G401 (cell line): ENCODE measurements around the gene OR2Z1. TPM values are rescaled to one million over a fixed set of nuclear protein-coding genes. Genes with fewer than 3 reads are reported as not detected.
"Not testable (repeated sequence)": the region's sequence is repeated elsewhere in the genome, so short reads cannot be mapped to it uniquely, and the experiment has no call there.

ENCODE experiments used
- DNase-seq: peaks from one replicate; pipeline ENCODE4 v3.0.0-alpha.2; 2015; ENCODE audit warnings: low spot score
- in situ Hi-C: cut with HindIII; loops from 2 replicates; pipeline ENCODE4 v1.10.0; 2016; ENCODE audit warnings: low sequenced_read_pairs, mixed read lengths
- total RNA-seq: library from RNA; depleted of rRNA; stranded (reverse); fragments of >200 nt; shearing (Covaris generic); gene quantifications from 2 replicates; pipeline ENCODE4 v1.2.3, GENCODE V29; 2014; rRNA removed

The OR2Z1 gene
- total RNA-seq, 1 experiment from 2014 or later = not detected

DNA sequence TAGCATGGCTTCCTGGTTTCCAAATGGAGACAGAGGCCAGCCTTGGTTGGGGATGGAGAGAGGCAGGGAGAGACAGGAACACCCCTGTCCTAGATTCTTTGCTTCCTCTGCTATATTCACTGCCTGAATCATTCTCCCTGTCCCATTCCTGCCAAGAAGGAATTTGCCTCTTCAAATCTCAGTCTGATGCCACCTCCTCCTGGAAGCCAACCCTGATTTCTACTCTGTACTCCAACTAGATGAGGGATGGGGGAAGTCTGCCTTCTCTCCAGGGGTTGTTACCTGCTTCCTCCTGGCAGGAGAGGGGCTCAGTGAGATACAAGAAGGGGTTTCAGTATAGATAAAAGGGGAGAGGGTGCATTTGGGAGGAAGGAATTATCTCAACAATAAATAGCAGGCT is 21.5 kb upstream of the OR2Z1 start:
- no peak for DNase-seq
- in situ Hi-C loops = no loop called here

GRCh38 chr19:8700956-8701355 is 20.5 kb upstream of the OR2Z1 start:
- in situ Hi-C loops = no loop called here
- DNase-seq = no peak

DNA sequence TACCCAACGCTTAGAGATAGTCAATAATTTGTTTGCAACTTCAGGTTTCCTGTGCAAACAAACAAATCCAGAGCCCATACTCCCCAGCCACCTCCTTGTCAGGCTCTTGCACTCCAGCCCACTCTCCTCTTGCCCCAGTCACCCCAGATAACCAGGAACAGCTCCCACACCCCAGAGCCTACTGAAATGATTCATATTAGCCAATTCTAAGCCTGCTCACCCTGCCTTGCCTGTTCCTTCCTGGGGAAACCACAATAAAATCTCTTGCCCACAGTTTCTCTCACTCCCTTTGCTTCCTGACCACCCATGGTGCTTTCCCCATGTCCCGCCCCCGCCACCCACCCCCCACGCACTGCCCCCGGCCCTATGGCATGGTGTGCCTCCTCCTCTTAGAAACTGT is 19.1 kb upstream of the OR2Z1 start:
- in situ Hi-C loops = no loop called here
- DNase-seq = no peak

DNA sequence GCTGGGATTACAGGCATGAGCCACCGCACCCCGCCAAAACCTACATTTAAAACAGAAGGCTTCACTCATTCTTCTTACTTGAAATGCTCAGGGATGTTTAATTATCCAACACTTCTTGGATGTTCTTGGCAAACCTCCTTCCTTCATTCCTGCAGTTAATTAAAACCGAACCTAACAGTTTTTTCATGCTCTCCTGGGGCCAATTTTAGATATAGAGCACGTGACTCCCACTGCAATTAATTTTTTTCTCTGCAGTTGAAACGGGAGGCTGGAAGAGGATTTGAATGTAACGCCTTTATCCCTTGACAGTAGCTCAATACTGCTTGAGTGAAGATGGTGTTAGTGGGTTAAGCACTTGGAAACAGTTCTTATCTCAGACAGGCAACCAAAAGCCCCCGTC is 18.2 kb upstream of the OR2Z1 start:
- no peak for DNase-seq
- in situ Hi-C loops = no loop called here

GRCh38 chr19:8705304-8705703 is 16.1 kb upstream of the OR2Z1 start:
- in situ Hi-C loops, DNase-seq: not testable (repeated sequence)

DNA sequence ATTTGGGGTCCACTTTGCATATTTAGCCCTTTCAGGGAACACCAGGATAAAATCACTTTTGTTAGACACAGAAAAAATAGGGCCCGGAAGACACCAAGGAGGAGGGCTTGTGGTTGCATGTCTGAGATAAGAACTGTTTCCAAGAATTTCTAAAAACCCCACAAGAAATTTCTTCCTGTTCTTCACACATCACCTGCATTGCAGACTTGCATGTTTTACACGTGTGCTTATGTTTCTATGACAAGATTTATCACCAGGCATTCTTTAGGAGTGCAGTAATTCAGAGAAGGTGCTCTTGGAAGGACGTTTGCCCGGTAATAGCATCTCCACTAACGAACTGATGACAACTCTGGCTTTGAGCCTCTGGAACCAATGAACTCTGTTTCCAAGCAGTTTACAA is 15.7 kb upstream of the OR2Z1 start:
- DNase-seq = no peak
- in situ Hi-C loops = no loop called here

DNA sequence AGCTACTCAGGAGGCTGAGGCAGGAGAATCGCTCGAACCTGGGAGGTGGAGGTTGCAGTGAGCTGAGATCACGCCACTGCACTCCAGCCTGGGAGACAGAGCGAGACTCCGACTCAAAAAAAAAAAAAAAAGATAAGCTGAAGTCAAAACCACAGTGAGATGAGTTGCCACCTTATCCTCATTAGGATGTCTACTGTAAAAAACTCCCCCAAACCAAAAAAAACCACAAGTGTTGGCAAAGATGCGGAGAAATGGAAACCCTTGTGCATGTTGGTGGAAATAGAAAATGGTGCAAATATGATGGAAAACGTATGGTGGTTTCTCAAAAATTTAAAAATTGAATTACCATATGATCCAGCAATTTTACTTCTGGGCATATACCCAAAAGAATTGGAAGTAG is 11.1 kb upstream of the OR2Z1 start:
- DNase-seq, in situ Hi-C loops: not testable (repeated sequence)

DNA sequence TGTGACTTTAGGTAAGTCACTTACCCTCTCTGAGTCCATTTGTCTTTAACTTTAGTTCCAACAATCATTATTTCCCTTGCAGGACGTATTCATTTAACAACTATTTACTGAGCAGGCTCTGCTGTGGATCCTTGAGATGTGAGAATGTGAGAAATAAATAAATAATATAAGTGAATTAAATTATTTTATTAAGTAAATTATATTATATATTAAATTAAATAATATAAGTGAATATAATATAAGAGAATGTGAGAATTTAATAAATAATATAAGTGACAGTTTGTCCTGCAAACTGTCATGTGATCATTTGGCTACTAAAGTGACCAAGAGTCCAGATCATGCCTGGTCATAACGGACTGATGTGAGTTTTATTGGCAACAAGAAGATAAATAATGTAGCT is 598 bp downstream of the OR2Z1 start:
- no peak for DNase-seq
- in situ Hi-C loops = no loop called here

DNA sequence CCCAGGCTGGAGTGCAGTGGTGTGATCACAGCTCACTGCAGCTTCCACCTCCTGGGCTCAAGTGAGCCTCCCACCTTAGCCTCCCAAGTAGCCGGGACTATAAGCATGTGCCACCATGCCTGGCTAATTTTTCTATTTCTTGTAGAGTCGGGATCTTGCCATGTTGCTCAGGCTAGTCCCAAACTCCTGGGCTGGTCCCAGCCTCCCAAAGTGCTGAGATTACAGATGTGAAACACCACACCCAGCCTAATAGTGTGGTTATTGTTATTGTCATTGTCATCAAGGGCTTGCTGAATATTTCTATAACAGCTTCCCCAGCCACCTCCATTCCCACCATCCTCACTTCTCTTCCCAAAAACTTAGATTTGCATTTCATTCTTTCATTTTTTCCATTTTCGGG is 2.8 kb downstream of the OR2Z1 start:
- in situ Hi-C loops = no loop called here
- DNase-seq = no peak

GRCh38 chr19:8731428-8732169 is 10.2 kb downstream of the OR2Z1 start:
- in situ Hi-C loops = no loop called here
- no peak for DNase-seq

GRCh38 chr19:8738377-8738776 is 16.9 kb downstream of the OR2Z1 start:
- in situ Hi-C loops = no loop called here

GRCh38 chr19:8739291-8740065 is 18.0 kb downstream of the OR2Z1 start:
- in situ Hi-C loops, DNase-seq: not testable (repeated sequence)

More at GRCh38 chr19:8738377-8738776, 16.9 kb downstream of the OR2Z1 start:
- DNase-seq = no peak

DNA sequence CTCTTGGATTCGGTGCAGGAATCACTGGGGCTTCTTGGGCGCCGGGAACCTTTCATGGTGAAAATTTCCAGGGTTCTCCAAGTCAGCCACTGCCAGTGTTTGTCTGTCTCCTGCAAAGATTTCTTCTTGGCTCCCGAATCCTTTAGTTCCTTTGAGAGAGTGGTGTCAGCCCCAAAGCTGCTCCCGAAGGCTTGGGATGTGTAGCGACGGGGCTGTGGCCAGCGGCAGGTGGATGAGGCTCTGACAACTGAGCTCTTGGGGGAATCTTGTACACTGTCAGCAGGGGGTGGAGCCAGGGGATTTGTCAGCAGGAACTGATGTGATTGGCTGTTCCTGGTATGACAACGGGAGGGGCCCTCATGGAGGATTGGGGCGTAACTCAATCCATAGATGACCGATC is 45.8 kb downstream of the OR2Z1 start:
- in situ Hi-C loops, DNase-seq: not testable (repeated sequence)

DNA sequence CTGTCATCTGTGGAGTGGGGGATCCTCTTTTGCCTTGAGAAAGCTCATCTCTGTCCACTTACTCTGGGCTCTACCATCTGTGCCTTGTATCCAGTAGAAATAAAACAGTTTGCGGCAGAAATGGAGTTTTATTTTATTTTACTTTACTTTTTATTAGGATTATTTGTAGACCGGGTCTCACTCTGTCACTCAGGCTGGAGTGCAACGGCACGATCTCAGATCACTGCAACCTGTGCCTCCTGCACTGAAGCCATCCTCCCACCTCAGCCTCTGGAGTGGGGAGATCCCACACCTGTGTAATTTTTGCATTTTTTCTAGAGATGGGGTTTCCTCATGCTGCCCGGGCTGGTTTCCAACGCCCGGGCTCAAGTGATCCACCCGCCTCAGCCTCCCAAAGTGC is 47.8 kb downstream of the OR2Z1 start:
- DNase-seq, in situ Hi-C loops: not testable (repeated sequence)

GRCh38 chr19:8773587-8773986 is 52.2 kb downstream of the OR2Z1 start:
- DNase-seq, in situ Hi-C loops: not testable (repeated sequence)

Other genes with a start within 250 kb of the OR2Z1 start
- gene PRAM1, start 219.0 kb upstream of the OR2Z1 start, total RNA-seq = not detected in 2 replicates
- not detected in 2 replicates for gene ZNF414, start 207.5 kb upstream of the OR2Z1 start, total RNA-seq
- 3.4 TPM in 1 of 2 replicates, not detected in the other for gene MYO1F, start 144.2 kb upstream of the OR2Z1 start, total RNA-seq
- gene ADAMTS10, start 110.9 kb upstream of the OR2Z1 start, total RNA-seq = 8.7 and 14.5 TPM in 2 replicates
- gene NFILZ, start 91.0 kb upstream of the OR2Z1 start, total RNA-seq = not detected in 2 replicates
- gene ACTL9, start 22.8 kb upstream of the OR2Z1 start, total RNA-seq = not detected in 2 replicates
- 17.2 and 20.0 TPM in 2 replicates for gene ZNF558, start 110.7 kb downstream of the OR2Z1 start, total RNA-seq
- not detected in 2 replicates for gene MBD3L1, start 110.7 kb downstream of the OR2Z1 start, total RNA-seq